HG03064 (cell line): ENCODE results near the gene AKAP3.

Experiments
- ATAC-seq: cut with Tn5 transposase; IDR thresholded peaks from one replicate; pipeline ENCODE4 v1.9.1; 2021; ENCODE audit warnings: low read depth; ENCODE audit not compliant: unreplicated experiment

AKAP3 gene

DNA sequence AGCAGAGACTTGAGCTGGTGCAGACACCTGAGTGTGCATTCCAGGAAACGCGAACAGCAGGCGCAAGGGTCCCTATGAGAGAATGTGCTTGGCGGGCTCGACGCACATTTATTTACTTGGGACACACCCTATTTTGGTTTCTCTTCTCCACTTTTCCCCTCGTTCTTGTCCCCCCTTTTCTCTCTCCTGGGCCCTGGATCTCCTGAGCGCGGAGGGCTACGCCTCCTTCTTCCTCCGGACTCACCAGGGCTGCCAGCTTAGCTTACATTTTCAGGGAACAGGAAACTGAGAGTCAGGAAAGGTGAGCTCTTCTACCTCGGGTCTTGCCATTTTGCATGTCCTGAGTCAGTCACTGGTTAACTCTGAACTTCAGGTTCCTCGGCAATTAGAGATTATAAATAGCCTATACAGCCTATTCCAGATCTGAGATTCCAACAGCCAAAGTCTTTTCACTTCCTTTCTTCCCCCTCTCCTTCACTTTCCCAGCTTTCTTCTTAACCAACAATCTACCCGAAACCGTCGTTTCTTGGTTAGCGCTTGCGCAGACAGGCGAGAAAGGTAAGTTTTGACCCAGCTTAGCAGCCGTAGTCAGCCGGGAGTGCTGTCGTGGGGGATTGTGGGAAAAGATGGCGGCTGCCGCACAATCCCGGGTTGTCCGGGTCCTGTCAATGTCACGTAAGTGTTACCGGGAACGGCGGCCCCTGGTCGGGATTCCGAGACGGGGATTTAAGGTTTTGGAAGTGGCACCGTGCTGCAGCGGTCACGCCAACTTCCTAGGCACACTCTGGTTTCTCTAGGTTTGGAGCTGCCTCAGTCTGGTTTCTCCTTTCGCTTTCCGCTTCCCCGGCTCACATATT is at the start of gene AKAP3, which contains the start of gene NDUFA9:
TSS of gene AKAP3 (minus strand) at position 551 of the 857 bp plus-strand sequence. CDS start 10,855 bp downstream, outside the sequence.
TSS of gene NDUFA9 (plus strand) at position 614 of the 857 bp plus-strand sequence. CDS start at position 627, 13 bp downstream.
- no peak for ATAC-seq

DNA sequence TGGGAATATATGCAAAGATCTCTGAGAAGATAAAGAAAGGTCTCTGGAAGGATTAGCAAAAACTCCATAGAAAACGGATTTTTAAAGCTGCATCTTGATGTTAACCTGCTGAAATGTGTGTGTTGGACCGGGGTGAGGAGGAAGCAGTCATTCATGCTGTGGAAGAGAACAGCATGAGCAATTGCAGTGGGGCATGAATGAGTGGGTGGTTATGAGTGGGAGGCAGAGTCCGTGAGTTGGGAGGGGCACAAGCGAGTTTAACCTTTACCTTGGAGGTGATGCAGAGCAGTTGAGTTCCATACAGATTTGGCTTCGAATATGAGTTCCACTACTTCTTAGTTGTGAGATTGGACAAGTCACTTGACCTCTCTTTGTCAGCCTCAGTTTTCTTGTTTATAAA is 41.9 kb upstream of the AKAP3 start:
- no peak for ATAC-seq

DNA sequence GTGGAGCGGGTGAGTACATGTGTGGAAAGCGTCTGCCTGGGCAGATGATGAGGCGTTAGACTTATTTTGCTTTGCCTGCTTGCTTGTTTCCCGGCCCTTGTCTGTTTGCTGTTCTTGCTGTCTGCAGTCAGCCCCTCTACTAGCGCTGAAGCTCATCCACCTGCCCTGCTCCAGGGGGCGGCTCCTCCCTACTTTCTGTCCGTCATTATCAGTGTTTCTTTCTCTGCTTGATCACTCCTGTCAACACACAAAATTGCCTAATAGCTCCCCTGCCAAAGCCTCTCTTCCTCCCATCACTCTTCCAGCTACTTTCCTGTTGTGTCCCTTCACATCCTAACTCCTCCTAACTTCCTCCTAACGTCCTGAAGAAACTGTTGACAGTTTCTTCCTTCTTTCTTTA is 36.5 kb upstream of the AKAP3 start:
- no peak for ATAC-seq

DNA sequence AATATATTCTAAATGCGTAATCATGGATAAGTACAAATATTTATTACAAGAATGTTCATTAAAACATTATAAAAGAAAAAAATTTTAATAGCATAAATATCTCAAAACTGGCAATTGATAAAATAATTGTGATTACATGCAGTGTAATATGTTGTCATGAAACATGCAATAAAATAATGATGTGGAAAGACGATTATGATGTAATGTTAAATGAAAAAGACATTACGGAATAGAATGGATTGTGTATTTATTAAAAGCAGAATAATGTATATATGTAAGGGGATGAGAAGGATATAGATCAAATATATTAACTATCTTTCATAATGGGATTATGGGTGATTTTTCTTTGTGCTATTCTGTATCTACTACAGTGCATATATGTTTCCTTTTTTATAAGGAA is 32.9 kb upstream of the AKAP3 start:
- no peak for ATAC-seq

DNA sequence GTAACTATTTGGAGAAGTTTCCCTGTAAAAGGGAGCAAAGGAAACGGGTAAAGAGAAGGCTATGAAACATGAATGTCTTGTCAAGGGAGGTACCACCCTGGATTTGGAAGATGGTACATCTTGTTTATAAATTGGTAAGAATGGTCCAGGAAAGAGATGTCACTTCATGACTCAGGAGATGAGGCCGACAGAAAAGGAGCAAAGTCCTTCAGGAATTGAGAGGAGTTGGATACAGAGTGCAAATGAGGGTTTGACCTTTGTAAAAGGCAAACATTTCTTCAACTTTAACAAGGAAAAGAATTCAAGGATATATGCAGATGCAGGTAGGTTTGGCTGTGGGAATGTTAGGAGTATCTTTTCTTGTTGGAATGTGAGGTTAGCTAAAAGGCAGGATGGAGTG is 30.9 kb upstream of the AKAP3 start:
- ATAC-seq: no peak

DNA sequence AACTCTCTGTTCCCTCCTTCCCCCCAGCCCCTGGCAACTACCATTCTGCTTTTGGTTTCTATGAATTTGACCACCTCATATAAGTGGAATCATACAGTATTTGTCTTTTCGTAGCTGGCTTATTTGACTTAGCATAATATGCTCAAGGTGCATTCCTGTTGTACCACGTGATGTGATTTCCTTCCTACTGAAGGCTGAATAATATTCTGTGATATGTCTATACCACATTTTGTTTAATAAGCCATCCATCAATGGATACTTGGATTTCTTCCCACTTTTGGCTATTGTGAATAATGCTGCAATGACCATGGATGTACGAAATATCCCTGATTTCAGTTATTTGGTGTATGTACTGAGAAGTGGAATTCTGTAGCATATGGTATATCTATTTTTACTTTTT is 16.4 kb upstream of the AKAP3 start:
- no peak for ATAC-seq

DNA sequence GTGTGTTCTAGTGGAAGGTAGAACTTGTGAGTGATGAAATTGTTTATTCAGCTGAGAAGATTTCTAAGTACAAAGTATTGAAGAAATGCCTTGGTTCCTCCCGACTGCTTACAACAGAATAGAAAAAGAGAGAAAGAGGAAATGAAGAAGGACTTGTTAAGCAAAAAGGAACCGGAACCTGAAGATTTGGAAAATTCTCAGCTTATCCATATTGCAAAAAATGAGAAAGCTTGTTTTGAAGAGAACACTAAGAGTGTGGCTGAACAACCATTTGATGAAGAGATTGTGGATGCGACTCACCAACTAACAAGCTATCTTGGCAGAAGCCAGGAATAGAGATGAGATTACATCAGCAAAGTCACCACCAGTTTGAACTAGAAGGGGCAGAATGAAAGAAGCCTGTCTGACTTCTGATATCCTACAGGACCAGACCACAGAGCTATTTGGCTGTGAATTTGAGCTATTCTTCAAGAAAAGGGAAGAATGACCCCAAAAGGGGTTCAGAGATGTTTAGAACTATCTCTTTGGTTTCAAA is 15.2 kb upstream of the AKAP3 start:
- ATAC-seq: no peak

DNA sequence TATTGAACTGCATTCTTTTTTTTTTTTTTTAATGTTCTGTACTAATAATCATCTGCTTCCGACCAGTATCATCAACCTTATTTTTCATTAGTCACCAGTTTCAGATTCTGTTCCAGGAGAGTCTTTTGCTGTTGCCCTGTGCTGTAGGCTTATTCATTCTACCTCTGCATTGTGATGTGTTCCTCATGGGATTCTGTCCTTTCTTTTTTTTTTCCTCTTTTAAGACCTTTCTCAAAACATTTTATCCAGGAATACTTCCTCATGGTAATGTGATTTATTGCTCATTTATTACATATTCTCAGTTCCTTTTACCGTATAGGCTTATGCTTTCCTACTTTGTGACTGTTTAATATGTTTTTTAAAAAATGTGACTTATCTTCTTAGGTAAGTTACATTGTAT is 4.8 kb upstream of the AKAP3 start:
- no peak for ATAC-seq

DNA sequence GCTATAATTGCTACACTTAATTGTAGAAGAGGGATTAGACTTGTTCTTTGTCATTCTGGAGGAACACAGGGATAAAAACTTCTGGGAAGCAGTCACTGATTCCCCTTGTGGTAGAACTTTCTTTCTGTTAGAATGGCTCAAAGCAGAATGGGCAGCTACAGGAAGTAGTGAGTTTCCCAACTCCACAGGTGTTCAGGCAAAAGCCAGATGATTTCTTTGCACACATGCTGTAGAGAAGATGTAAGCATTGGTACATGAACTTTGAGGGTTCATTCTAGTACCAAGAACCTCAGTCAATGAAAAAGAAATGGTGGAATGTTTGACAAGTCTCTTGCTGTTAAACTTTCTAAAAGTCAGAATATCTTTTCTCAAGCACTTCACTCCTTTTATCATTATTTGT is 4.4 kb upstream of the AKAP3 start:
- no peak for ATAC-seq

DNA sequence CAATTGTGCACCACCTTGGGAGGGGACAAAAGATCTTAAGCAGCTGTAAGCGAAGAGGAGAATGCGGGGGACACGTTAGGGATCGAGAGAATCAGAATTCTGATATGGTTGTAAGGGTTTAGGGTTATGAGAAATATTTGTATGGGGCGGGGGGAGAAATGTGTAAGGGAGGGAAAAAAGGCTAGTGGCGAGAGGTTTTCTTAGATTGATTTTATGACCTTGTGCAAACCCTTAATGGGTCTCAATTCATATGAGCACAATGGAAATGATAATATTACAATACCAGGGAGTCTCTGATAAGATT is 459 bp upstream of the AKAP3 start:
- ATAC-seq: no peak

DNA sequence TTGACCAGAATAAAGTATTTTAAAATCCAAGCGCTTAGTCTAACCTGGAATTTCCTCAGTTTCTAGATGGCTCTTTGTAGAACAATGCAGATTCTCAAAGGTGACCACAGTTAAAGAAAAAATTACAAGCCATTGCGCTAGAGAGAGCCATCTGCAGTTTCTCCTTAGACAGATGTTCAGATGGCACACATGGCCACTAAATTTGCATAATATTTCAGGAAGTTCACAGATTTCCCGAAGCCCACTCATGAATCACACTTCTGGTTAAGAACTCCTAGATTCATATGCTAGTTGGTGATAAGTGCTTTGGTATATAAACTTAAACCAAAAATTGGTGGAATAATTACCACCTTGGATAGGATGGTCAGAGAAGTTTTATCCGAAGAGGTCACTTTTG is 749 bp downstream of the AKAP3 start:
- no peak for ATAC-seq

DNA sequence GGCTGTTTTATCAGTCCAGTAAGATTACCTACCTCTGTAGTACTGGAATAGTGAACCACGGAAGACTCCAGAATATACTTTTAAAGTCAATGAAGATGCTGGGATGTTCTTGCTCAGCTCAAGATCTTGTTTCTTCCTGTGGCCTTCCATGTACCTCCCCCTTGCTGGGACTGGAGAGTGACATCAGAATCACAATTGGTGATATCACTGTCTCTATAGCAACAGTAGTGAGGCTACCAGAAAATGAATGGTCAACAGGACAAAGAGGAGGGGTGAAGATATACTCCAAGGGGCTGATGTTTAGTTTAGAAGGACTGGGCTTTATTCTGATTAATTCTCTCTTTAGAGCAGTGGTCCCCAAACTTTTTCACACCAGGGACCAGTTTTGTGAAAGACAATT is 3.8 kb downstream of the AKAP3 start:
- no peak for ATAC-seq

DNA sequence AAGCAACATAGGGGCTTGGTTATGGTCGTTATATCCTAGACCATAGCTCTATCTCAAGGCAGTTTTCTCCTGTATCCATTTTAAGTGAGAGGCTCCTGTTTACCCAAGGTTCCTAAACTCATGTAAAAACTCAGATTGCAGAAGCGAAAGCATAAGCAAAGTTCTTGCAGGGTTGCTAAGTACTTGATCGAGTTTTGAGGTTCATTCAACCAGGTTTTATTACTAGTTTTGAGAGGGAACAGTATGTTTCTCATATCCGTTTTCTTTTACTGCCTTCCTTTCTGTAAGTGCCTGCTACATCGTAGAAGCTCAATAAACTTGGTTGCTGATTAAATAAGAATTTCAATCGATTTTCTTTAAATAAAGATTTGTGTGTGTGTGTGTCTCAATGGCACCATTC is 5.1 kb downstream of the AKAP3 start:
- no peak for ATAC-seq

DNA sequence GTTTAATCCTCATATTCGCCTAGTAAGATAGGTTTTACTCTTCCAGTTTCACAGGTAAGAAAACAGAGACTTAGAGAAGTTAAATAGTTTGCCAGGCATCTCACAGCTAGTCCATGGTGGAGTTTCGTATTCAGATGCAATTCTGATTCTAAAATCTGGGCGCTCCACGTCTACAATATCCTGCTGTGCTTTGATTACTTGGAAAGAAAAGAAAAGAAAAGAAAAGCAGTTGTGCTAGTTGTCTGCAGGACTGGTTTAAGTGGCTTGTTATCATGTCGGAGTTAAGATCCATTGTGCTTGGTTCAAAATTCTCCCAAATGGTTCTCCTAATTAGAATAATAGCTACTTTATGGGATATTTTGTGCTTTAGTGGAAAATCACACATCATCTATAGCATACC is 18.6 kb downstream of the AKAP3 start:
- ATAC-seq: no peak

DNA sequence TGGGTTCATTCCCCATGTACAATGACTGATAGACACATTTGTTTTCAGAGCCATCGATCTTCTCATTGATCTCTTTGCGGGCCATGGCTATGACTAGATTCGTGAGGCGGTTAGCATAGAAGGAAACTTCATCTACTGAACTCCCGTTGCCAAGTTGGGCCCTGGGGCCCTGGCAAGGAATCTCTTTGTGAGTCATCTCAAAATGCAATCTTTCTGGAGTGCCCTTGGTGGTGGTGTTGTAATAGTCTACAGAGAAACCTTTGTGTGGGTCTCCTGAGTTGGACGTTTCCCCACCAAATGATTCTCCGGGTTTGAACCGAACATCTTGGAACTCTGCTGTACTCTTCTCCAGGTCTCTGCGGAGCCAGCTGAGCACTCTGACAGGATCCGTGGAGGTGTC is 20.4 kb downstream of the AKAP3 start:
- no peak for ATAC-seq

DNA sequence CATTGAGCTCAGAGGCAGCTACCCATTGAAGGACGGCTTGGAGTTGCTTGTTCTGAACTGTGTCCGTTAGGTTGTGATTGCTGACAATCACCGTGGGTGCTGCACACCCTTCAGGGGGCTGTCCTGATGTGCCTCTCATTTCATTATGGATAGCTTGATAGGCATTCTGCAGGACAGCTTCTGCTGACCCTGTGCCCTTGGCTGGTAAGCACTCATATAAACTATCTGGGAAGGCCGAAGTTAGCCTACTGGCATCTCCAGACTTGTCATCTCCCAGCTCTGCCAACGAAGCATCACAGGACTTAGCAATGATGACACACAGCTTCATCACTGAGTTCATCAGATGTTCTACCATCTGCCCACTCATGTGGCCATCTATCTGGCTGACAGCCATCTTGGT is 22.3 kb downstream of the AKAP3 start:
- no peak for ATAC-seq

DNA sequence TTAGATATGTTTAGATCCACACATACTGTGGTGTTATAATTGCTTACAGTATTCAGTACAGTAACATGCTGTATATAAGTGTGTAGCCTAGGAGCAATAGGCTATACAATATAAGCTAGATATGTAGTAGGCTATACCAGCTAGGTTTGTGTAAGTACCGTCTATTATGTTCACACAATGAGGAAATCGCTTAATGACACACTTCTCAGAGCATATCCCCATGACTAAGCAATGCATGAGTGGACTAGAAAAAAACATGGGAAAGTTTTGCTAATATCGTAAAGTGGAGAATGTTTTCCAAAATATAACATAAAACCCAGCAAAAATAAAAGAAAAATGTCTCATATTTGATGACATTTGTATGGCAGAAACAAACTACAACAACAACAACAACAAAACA is 27.3 kb downstream of the AKAP3 start:
- ATAC-seq: no peak

DNA sequence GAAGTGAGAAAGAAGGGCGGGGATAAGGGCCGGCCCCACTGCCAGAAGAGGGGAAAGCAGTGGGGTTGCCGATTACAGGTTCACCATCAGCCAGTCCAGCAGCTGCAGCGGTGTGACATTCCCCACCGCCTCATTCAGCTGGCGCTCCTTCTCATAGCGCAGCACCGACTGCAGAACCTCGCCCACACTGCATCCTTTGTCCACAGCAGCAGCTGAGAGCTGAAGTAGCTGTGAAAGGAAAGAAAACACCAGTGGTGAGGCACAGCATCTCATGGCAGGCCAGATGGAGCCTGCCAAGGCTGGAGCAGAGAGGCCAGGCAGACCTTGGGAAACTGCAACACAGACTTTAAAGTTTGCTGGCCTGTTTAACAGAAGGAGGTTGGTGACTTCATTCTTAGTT is 33.2 kb downstream of the AKAP3 start:
- no peak for ATAC-seq

DNA sequence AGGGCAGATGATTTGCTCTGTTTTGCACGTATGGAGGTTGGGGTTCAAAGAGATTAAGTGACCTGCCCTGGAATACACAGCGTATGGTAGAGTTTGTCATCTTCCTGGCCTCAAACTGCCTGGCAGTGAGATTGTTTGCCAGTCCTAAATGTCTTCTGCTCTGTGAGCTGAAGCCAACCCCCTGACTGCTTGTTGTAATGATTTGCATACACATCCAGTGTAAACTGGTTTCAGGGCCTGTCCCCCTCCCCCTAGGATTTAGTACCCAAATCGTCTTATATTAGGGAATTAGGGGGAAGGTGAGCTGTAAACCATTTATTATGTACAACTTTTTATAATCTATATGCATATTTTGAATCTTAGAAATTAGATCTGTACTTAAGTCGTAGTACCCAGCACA is 38.4 kb downstream of the AKAP3 start:
- no peak for ATAC-seq

DNA sequence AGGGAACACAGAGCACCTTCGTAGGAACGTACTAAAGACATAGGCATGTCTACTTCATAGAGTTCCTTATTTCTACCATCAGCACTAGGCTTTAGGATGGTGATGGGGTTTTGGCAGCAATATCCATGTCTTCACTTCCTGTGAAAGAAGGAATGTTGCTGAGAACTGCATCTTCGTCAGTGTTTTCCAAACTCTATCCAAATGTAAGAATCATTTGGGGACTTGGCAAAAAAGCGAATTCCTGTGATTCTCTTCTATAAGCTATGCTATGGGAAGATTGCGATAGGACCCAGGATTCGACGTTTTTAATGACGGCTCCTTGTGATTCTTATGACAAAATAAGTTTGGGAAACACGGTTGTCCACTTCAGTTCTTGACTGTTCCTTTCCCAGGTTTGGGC is 39.8 kb downstream of the AKAP3 start:
- ATAC-seq: no peak

DNA sequence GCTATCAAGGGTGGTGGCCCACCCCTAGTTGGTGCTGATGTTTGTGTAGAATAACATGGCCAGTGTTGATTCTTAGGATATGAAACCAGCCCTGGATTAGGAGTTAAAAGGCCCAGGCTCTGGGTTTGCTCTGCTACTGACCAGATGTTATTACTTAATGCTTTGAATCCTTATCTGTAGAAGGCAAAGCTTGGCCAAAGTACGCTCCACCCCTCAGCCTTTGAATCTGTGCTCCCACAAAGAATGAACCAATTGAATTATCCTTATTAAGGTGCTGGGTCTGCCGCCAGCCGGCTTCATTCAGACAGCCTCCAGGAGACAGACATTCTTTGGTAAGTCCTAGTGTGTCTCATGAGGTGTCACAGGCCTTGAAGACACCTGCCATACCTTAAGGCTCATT is 41.8 kb downstream of the AKAP3 start:
- no peak for ATAC-seq

DNA sequence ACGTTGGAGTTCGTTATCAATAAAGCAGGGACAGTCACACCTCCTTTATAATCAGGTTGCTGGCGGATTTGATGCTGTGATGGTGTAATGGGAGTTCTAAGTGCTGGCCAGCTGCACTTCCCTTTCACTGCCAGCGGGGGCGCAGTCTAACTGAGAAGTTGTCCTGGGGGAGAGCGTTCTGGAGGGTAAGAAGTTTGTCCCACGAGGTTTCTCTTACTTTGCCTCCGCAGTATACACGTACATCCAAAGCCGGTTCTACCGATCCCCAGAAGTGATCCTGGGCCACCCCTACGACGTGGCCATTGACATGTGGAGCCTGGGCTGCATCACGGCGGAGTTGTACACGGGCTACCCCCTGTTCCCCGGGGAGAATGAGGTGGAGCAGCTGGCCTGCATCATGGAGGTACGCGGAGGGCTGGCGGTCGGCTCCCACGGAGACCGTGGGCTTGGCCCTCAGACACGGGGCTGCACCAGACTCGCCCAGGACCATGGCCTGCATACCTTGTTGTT is 44.1 kb downstream of the AKAP3 start:
- ATAC-seq: peak; percentile 93
